Smooth muscle cell of the brain vasculature (primary cell): ENCODE data around the gene EBF3.

Source experiments
- DNase-seq: peaks from one replicate; pipeline ENCODE4 v3.0.0-alpha.2; 2012; ENCODE audit warnings: low read depth, low spot score

Gene EBF3

GRCh38 chr10:129854158-129854557, 109.9 kb downstream of the EBF3 start:
- DNase-seq, result no peak

GRCh38 chr10:129853562-129853903, 110.5 kb downstream of the EBF3 start:
- no peak for DNase-seq

GRCh38 chr10:129852829-129853561, 111.1 kb downstream of the EBF3 start:
- no peak for DNase-seq

- DNase-seq, result no peak
These were observed 112.0 kb downstream of the EBF3 start for GRCh38 chr10:129851941-129852640.

GRCh38 chr10:129850790-129851189, 113.3 kb downstream of the EBF3 start:
- no peak for DNase-seq

- no peak for DNase-seq
These were observed 113.8 kb downstream of the EBF3 start for GRCh38 chr10:129850316-129850715.

GRCh38 chr10:129849853-129850252, 114.2 kb downstream of the EBF3 start:
- no peak for DNase-seq

GRCh38 chr10:129849452-129849750, 114.7 kb downstream of the EBF3 start:
- DNase-seq, result no peak

- DNase-seq, result no peak
These were observed 115.2 kb downstream of the EBF3 start for GRCh38 chr10:129848696-129849451.

GRCh38 chr10:129847741-129848483, 116.2 kb downstream of the EBF3 start:
- DNase-seq, result no peak

GRCh38 chr10:129846991-129847391, 117.1 kb downstream of the EBF3 start:
- no peak for DNase-seq

- DNase-seq, result no peak
These were observed 118.8 kb downstream of the EBF3 start for GRCh38 chr10:129845111-129845753.

- no peak for DNase-seq
These were observed 119.8 kb downstream of the EBF3 start for GRCh38 chr10:129844216-129844766.

- no peak for DNase-seq
These were observed 120.4 kb downstream of the EBF3 start for GRCh38 chr10:129843702-129844101.

- DNase-seq, result no peak
These were observed 120.9 kb downstream of the EBF3 start for GRCh38 chr10:129843131-129843541.

- no peak for DNase-seq
These were observed 122.0 kb downstream of the EBF3 start for GRCh38 chr10:129842031-129842430.

GRCh38 chr10:129841590-129841989, 122.5 kb downstream of the EBF3 start:
- DNase-seq, result no peak

- DNase-seq, result no peak
These were observed 123.0 kb downstream of the EBF3 start for GRCh38 chr10:129841071-129841470.

GRCh38 chr10:129840196-129840590, 123.9 kb downstream of the EBF3 start:
- no peak for DNase-seq

- DNase-seq, result no peak
These were observed 124.5 kb downstream of the EBF3 start for GRCh38 chr10:129839285-129840195.
